Adrenal gland (tissue), 12 donors: Measurements from ENCODE around the gene RAB3B. TPM values are rescaled to one million over a fixed set of nuclear protein-coding genes. Genes with fewer than 3 reads are reported as not detected.

Source experiments
- DNase-seq, 7 donors: peaks; one replicate each; pipeline ENCODE4 v3.0.0-alpha.2; 2019 to 2020
- H3K27ac ChIP-seq, 5 donors: fragments of 200-600 bp; sonication (generic) in 4 of 5; 1 replicate in 3 of 5; 2 replicates in 2 of 5; pipeline versions ENCODE4 v1.5.1 to v1.8.0; 2016 to 2020; ENCODE audit warnings: mild to moderate bottlenecking in 1 of 5
- H3K27me3 ChIP-seq: fragments of 200-600 bp; 2 replicates; pipeline ENCODE4 v1.8.0; 2021
- H3K36me3 ChIP-seq, 2 donors: fragments of 200-600 bp; replicated peaks in 1 of 2; 1 replicate in 1 of 2; 2 replicates in 1 of 2; pipeline versions ENCODE4 v1.5.1 to v1.8.0; 2018 to 2022
- H3K4me1 ChIP-seq, 2 donors: fragments of 200-600 bp; replicated peaks in 1 of 2; 1 replicate in 1 of 2; 2 replicates in 1 of 2; pipeline versions ENCODE4 v1.5.1 to v1.8.0; 2018 to 2021
- H3K4me3 ChIP-seq, 4 donors: fragments of 200-600 bp; sonication (generic) in 3 of 4; one replicate each; pipeline ENCODE4 v1.5.1; 2016 to 2018
- H3K9me3 ChIP-seq, 3 donors: fragments of 200-600 bp; sonication (generic) in 1 of 3; replicated peaks in 1 of 3; 1 replicate in 2 of 3; 2 replicates in 1 of 3; pipeline versions ENCODE4 v1.5.1 to v1.8.0; 2016 to 2021
- POLR2A ChIP-seq, 2 donors: fragments of 450-650 bp; IDR thresholded peaks; one replicate each; pipeline ENCODE4 v1.6.1; 2017; ENCODE audit warnings: antibody characterized with exemption in 2 of 2, mild to moderate bottlenecking in 2 of 2, moderate library complexity in 1 of 2
- WGBS, 4 donors: extraction: QIAGEN DNeasy Blood & Tissue Kit in 2 of 4; methylation state at CpG; one replicate each; pipeline versions ENCODE4 v1.1.5 to v1.1.7; 2013 to 2017; 5-methylcytosine and 5-hydroxymethylcytosine counted together
- intact Hi-C, 2 donors: fragments of 100-400 bp; cut with DNase I; formaldehyde crosslinking; loops; one replicate each; pipeline versions ENCODE4 v1.14.1 to v1.15.0; 2022 to 2023
- polyA plus RNA-seq, 3 donors: library from polyadenylated mRNA; stranded (reverse); fragments of 200-250 nt in 2 of 3; fragments of 350-450 nt in 1 of 3; fragmentation: Illumina TruSeq in 1 of 3; extraction: RNeasy Lipid Tissue Mini Kit (QIAGEN cat#74804) in 1 of 3; gene quantifications; one replicate each; pipeline ENCODE4 v1.2.3, GENCODE V29; 2013 to 2014
- total RNA-seq, 9 donors: library from RNA; depleted of rRNA in 4 of 9; stranded (reverse); fragments of >200 nt in 4 of 9; fragments of 120-200 nt in 1 of 9; fragmentation: NEBNext Ultra II Directional in 1 of 9; extraction: Animal tissue kit (Norgen Biotek cat#: 25700) in 1 of 9; gene quantifications; one replicate each; pipeline versions ENCODE4 v1.1.0 to v1.2.4, GENCODE V29; 2013 to 2023
- TF ChIP-seq, protein P1 (sequence below), 6 experiments: fragments of 450-650 bp in 4 of 6; fragments of 200-600 bp in 2 of 6; sonication (generic) in 1 of 6; IDR thresholded peaks; 1 replicate in 5 of 6; 2 replicates in 1 of 6; pipeline versions ENCODE4 v1.5.1 to v1.8.0; 2016 to 2021; ENCODE audit warnings: antibody characterized with exemption in 6 of 6, mild to moderate bottlenecking in 2 of 6, moderate library complexity in 1 of 6
- donor health status: healthy with polysubstance abuse.
- donor health status: Bipolar disorder and iron deficiency.
- donor health status: DM: yes; HTN: yes; CAD: no.
- donor health status: DM: no; HTN: no; CAD: no.
- donor health status: DM: no; HTN: no; CAD: no.
- donor health status: DM: yes; HTN: yes; CAD: no.

Gene RAB3B
- total and polyA plus RNA-seq, 12 donors: 0.20 to 9.2 (median 2.1) TPM

DNA sequence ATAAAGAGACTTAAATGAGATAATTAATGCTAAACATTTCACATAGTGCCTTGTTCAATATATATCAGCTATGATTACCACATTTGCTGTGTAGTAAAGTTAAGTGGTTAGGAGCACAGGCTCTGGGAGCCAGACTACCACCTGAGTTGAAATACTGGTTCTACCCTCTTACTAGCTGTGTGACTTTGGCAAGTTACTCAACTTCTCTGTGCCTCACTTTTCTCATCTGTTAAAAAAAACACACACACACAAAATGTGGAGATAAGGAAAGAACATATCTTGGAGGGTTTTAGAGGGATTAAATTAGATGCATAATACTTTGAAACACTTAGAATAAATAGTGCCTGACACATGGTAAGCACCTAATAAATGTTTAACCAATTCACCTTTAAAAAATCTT lies 60.2 kb downstream of the RAB3B start:
- DNase-seq: no peak
- intact Hi-C loops: no loop called here

DNA sequence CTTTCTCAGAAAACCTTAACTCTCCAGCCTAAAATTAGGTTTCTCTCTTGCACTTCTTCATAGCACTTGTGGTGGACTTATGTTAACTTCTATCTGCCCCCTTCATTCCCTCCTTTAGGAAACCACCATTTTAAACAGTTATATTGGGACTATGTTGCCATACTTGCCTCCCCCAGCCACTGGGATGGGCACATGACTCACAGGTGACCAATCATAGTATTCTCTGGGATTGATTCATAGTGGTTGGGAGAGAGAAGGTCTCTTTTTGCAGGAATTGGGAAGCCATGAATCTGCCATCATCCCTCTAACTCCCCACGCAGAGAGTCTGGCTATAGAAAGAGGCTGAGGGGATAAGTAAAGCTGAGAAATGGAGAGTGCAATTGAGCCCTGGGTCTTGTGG lies 61.6 kb downstream of the RAB3B start:
- H3K27ac ChIP-seq: no peak overlapping the region
- no peak overlapping the region for H3K4me3 ChIP-seq
- H3K36me3 ChIP-seq: no peaks in the 10 kb centered on the region
- H3K9me3 ChIP-seq: no peaks in the 10 kb centered on the region
- H3K4me1 ChIP-seq: no peaks in the 10 kb centered on the region
- WGBS, 4 donors: 77 to 100% (median 91%) methylated on average over 1 of the region's 1 CpG
- TF ChIP-seq, protein P1, sequence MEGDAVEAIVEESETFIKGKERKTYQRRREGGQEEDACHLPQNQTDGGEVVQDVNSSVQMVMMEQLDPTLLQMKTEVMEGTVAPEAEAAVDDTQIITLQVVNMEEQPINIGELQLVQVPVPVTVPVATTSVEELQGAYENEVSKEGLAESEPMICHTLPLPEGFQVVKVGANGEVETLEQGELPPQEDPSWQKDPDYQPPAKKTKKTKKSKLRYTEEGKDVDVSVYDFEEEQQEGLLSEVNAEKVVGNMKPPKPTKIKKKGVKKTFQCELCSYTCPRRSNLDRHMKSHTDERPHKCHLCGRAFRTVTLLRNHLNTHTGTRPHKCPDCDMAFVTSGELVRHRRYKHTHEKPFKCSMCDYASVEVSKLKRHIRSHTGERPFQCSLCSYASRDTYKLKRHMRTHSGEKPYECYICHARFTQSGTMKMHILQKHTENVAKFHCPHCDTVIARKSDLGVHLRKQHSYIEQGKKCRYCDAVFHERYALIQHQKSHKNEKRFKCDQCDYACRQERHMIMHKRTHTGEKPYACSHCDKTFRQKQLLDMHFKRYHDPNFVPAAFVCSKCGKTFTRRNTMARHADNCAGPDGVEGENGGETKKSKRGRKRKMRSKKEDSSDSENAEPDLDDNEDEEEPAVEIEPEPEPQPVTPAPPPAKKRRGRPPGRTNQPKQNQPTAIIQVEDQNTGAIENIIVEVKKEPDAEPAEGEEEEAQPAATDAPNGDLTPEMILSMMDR (IDR thresholded peaks at IDR 0.05): no peak
- no peak for TF ChIP-seq POLR2A (IDR thresholded peaks at IDR 0.05)
- intact Hi-C loops: no loop called here
- DNase-seq: no peak
- no peaks in the 10 kb centered on the region for H3K27me3 ChIP-seq

More for the DNA sequence above, 60.2 kb downstream of the RAB3B start:
- H3K4me3 ChIP-seq: no peak overlapping the region
- no peaks in the 10 kb centered on the region for H3K27me3 ChIP-seq
- no peaks in the 10 kb centered on the region for H3K9me3 ChIP-seq
- no peak overlapping the region for H3K27ac ChIP-seq
- H3K36me3 ChIP-seq: no peaks in the 10 kb centered on the region
- no peaks in the 10 kb centered on the region for H3K4me1 ChIP-seq
- no peak for TF ChIP-seq POLR2A (IDR thresholded peaks at IDR 0.05)
- TF ChIP-seq, protein P1 (IDR thresholded peaks at IDR 0.05): no peak

DNA sequence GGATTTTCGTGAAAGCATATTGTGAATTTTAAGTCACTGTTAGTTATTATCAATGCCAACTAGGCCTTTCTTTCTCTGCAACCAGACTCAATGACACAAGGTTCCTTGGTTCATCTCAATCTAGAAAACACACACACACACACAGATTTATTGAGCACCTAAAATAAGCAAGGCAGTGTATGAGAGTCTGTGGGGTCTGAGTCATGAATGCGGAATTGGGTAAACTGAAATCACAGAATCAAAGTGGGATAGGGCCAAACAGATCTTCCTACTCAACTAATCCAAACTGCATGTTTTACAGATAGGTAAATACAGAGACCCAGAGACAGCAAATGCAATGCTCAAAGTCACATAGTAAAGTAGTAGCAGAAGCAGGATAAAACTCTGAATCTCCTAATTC lies 63.5 kb downstream of the RAB3B start:
- no peak for DNase-seq

DNA sequence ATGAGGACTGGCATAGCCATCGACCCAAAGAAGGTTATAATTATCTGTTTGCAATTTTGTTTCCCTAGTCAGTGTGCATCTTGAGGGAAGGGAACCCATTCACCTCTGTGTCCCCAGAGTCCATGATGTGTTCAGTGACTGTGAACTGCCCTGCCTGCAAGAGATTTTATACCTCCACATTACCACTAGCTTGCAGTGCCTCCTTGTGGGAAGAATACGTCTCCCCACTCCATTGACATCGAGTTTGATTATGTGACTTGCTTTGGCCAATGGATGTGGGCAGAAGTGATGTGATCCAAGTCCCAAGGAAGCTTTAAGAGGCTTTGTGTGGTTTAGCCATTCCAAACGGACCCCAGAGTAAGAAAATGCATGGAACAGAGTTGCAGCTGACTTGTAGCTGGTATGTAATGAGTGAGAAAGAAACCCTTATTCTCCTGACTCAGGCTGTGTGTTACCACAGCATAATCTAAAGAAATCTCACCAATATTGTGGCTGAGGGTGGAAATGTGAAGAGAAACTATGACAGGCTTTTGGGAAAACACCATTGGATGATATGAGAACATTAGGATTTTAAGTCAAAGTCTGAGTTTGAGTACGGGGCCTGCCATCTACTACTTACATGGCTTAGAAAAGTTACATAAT lies 64.2 kb downstream of the RAB3B start:
- intact Hi-C loops: no loop called here
- no peak overlapping the region for H3K27ac ChIP-seq
- peak in 1 of 7 donors; percentile 54 for DNase-seq
- no peaks in the 10 kb centered on the region for H3K4me1 ChIP-seq
- WGBS, 4 donors: 67 to 71% (median 69%) methylated on average over 5 of the region's 5 CpGs
- no peak overlapping the region for H3K4me3 ChIP-seq
- H3K36me3 ChIP-seq: no peaks in the 10 kb centered on the region
- TF ChIP-seq POLR2A (IDR thresholded peaks at IDR 0.05): no peak
- TF ChIP-seq, protein P1 (IDR thresholded peaks at IDR 0.05): peak in 3 of 6 experiments; percentile 6 to 25 (median 13)
- no peaks in the 10 kb centered on the region for H3K27me3 ChIP-seq
- no peaks in the 10 kb centered on the region for H3K9me3 ChIP-seq

More for the DNA sequence above, 63.5 kb downstream of the RAB3B start:
- Histone ChIP-seq H3K27ac (no peak overlapping the region), H3K36me3 (no peaks in the 10 kb centered on the region), H3K4me3 (no peak overlapping the region), H3K9me3 (no peaks in the 10 kb centered on the region), H3K4me1 (no peaks in the 10 kb centered on the region), H3K27me3 (no peaks in the 10 kb centered on the region)
- intact Hi-C loops: no loop called here
- no peak for TF ChIP-seq POLR2A (IDR thresholded peaks at IDR 0.05)
- TF ChIP-seq, protein P1 (IDR thresholded peaks at IDR 0.05): no peak
- 77 to 90% (median 83%) methylated on average over 2 of the region's 2 CpGs for WGBS, 4 donors
